ENCODE measurements around the gene ITPRID1.

ITPRID1 gene

GRCh38 chr7:31707089-31707488 lies 193.2 kb downstream of the ITPRID1 start:
- no peak for ATAC-seq

More at GRCh38 chr7:31707089-31707488, 193.2 kb downstream of the ITPRID1 start:
- no peak for TF ChIP-seq CREB5 (CRISPR knock-in tag; IDR thresholded peaks at IDR 0.05; ENCODE audit: low read depth)
- no peak for TF ChIP-seq GLIS3 (CRISPR knock-in tag; IDR thresholded peaks at IDR 0.05)
- no peak for TF ChIP-seq OSR1 (CRISPR knock-in tag; IDR thresholded peaks at IDR 0.05)
- no peak for TF ChIP-seq ISL1 (CRISPR knock-in tag; IDR thresholded peaks at IDR 0.05)
- TF ChIP-seq ESRRG (CRISPR knock-in tag; IDR thresholded peaks at IDR 0.05), result no peak
- TF ChIP-seq POU6F1 (CRISPR knock-in tag; IDR thresholded peaks at IDR 0.05; ENCODE audit: borderline replicate concordance, low read depth), result no peak
- no peak for TF ChIP-seq BACH2 (CRISPR knock-in tag; IDR thresholded peaks at IDR 0.05; ENCODE audit: borderline replicate concordance)
- no peak for TF ChIP-seq TOX (CRISPR knock-in tag; IDR thresholded peaks at IDR 0.05; ENCODE audit: borderline replicate concordance)
- no peak for TF ChIP-seq PATZ1 (CRISPR knock-in tag; IDR thresholded peaks at IDR 0.05; ENCODE audit: borderline replicate concordance)
- no peak for TF ChIP-seq ZNF70 (CRISPR knock-in tag; IDR thresholded peaks at IDR 0.05)
